GM12873 (cell line): ENCODE results near the gene XYLT1.

Source experiments
- CTCF ChIP-seq: IDR thresholded peaks from 2 replicates; pipeline ENCODE4 v1.5.1; 2012; ENCODE audit warnings: low read depth, mild to moderate bottlenecking, moderate library complexity, low read length, control low read depth; ENCODE audit not compliant: insufficient read depth; ENCODE audit errors: missing control alignments

XYLT1 gene

DNA sequence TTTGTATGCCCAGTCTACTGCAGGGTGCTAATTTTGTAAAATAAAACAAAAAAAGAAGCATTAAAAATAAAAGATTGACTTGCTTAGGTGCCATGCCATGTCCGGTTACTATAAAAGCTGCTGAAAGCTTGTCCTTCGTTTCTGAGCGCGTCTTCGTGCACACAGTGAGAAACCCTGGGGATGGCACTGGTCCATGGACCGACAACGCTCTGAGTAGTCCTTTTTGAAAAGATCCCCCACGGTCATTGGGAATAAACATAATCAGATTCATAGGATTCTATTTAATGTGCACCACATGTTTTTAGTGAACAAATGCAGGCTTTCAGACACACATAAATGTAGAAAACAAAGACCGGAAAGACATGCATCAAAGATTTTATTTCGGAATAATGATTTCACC lies 146.3 kb downstream of the XYLT1 start:
- TF ChIP-seq CTCF = no peak

GRCh38 chr16:17323171-17323570 lies 147.6 kb downstream of the XYLT1 start:
- TF ChIP-seq CTCF = no peak

DNA sequence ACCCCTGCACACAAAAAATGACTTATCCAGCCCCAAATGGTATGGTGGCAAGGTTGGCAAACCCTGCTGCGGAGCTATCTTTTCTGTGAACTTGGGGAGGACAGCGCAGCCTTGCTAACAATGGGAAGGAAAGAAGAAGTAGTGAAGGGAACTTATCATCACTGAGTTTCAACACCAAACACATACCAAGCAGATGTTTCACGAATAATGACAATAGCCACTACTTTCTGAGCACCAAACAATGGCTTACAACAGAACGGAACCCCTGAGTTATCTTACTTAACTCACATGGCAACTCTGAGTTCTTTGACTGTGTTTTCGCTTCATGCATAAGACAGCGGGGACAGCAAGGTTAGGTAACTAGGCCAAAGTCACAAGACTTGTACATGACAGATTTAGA lies 148.9 kb downstream of the XYLT1 start:
- TF ChIP-seq CTCF = no peak

- no peak for TF ChIP-seq CTCF
Measured at GRCh38 chr16:17320009-17320408, 150.8 kb downstream of the XYLT1 start.

- TF ChIP-seq CTCF = no peak
Measured at GRCh38 chr16:17318238-17318637, 152.5 kb downstream of the XYLT1 start.

- no peak for TF ChIP-seq CTCF
Measured at GRCh38 chr16:17316005-17316404, 154.8 kb downstream of the XYLT1 start.

GRCh38 chr16:17313793-17314547 lies 156.8 kb downstream of the XYLT1 start:
- no peak for TF ChIP-seq CTCF
